ENCODE results near the gene TCEAL6. TPM values are rescaled to one million over a fixed set of nuclear protein-coding genes. Genes with fewer than 3 reads are reported as not detected.
"Not testable (repeated sequence)": the region's sequence is repeated elsewhere in the genome, so short reads cannot be mapped to it uniquely, and the experiment has no call there.

The TCEAL6 gene
- not detected in 2 replicates for total RNA-seq
- not detected in 2 replicates for polyA plus RNA-seq
- not detected in 2 replicates for polyA plus RNA-seq (2012)
- polyA minus RNA-seq (ENCODE audit: low replicate concordance), result not detected in 2 replicates

DNA sequence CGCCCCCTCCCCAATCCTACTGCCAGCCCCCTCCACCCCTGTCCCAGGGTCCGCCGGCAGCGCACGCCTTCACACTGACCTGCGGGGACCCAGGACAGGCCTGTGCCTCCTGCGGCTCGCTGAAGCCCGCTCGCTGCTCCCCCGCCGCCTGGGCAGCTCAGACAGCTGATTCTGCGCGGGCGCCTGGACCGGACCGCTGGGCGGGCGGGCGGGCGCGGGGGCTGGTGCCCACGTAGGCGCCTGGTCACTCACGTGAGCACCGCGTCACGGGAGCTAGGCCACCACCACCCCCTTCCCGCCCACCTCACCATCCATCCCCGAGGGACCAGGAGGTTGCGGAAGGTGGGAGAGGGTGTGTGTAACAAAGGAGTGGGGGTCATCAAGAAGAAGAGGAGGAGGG lies at the start of gene TCEAL6:
TSS of gene TCEAL6 (minus strand) at position 208 of the 400 bp plus-strand sequence.
- not testable (repeated sequence) for H3K79me2 ChIP-seq (ENCODE audit: control insufficient read depth, insufficient read depth, low read length); H3K4me3 ChIP-seq (replicated peaks in 1 of 4; ENCODE audit: control extremely low read depth in 1 of 4, insufficient read depth in 1 of 4, low read depth in 3 of 4, low read length in 4 of 4); H3K36me3 ChIP-seq (ENCODE audit: control insufficient read depth, insufficient read depth, low read length); H4K20me1 ChIP-seq (ENCODE audit: control insufficient read depth, extremely low read depth, insufficient read depth, low read length); H2AFZ ChIP-seq (ENCODE audit: low read length); H3K4me1 ChIP-seq (ENCODE audit: control insufficient read depth, extremely low read depth, insufficient read depth, low read length); H3K27me3 ChIP-seq (ENCODE audit: control insufficient read depth, insufficient read depth, low read length); H3K9ac ChIP-seq (ENCODE audit: insufficient read depth, low read length); H3K27ac ChIP-seq (ENCODE audit: insufficient read depth, low read length); H3K4me2 ChIP-seq (ENCODE audit: extremely low read depth, insufficient read depth, low read length); DNase-seq (ENCODE audit: low read depth in 2 of 2); H3K9me3 ChIP-seq (ENCODE audit: control insufficient read depth, insufficient read depth, low read depth, low read length)

- H3K4me3 ChIP-seq (replicated peaks in 1 of 4; ENCODE audit: control extremely low read depth in 1 of 4, insufficient read depth in 1 of 4, low read depth in 3 of 4, low read length in 4 of 4), result no peak overlapping the region
- H2AFZ ChIP-seq (ENCODE audit: low read length), result no peak overlapping the region
- no peaks in the 10 kb centered on the region for H3K36me3 ChIP-seq (ENCODE audit: control insufficient read depth, insufficient read depth, low read length)
- H3K27me3 ChIP-seq (ENCODE audit: control insufficient read depth, insufficient read depth, low read length), result no peaks in the 10 kb centered on the region
- H3K4me1 ChIP-seq (ENCODE audit: control insufficient read depth, extremely low read depth, insufficient read depth, low read length), result no peaks in the 10 kb centered on the region
- DNase-seq (ENCODE audit: low read depth in 2 of 2), result no peak
- H3K79me2 ChIP-seq (ENCODE audit: control insufficient read depth, insufficient read depth, low read length), result no peaks in the 10 kb centered on the region
- no peak overlapping the region for H3K4me2 ChIP-seq (ENCODE audit: extremely low read depth, insufficient read depth, low read length)
- no peak overlapping the region for H3K27ac ChIP-seq (ENCODE audit: insufficient read depth, low read length)
- no peak overlapping the region for H3K9ac ChIP-seq (ENCODE audit: insufficient read depth, low read length)
- TF ChIP-seq EZH2 (IDR thresholded peaks at IDR 0.05; ENCODE audit: low read length, missing control alignments), result no peak
- TF ChIP-seq, protein P1, sequence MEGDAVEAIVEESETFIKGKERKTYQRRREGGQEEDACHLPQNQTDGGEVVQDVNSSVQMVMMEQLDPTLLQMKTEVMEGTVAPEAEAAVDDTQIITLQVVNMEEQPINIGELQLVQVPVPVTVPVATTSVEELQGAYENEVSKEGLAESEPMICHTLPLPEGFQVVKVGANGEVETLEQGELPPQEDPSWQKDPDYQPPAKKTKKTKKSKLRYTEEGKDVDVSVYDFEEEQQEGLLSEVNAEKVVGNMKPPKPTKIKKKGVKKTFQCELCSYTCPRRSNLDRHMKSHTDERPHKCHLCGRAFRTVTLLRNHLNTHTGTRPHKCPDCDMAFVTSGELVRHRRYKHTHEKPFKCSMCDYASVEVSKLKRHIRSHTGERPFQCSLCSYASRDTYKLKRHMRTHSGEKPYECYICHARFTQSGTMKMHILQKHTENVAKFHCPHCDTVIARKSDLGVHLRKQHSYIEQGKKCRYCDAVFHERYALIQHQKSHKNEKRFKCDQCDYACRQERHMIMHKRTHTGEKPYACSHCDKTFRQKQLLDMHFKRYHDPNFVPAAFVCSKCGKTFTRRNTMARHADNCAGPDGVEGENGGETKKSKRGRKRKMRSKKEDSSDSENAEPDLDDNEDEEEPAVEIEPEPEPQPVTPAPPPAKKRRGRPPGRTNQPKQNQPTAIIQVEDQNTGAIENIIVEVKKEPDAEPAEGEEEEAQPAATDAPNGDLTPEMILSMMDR (conservative IDR thresholded peaks at IDR 0.05 in 1 of 2, IDR thresholded peaks at IDR 0.05 in 1 of 2; ENCODE audit: low read depth in 1 of 2, low read length in 2 of 2), result no peak
- no peaks in the 10 kb centered on the region for H4K20me1 ChIP-seq (ENCODE audit: control insufficient read depth, extremely low read depth, insufficient read depth, low read length)
- no peaks in the 10 kb centered on the region for H3K9me3 ChIP-seq (ENCODE audit: control insufficient read depth, insufficient read depth, low read depth, low read length)
Measured at GRCh38 chrX:102185967-102186720, 43.9 kb upstream of the TCEAL6 start.

DNA sequence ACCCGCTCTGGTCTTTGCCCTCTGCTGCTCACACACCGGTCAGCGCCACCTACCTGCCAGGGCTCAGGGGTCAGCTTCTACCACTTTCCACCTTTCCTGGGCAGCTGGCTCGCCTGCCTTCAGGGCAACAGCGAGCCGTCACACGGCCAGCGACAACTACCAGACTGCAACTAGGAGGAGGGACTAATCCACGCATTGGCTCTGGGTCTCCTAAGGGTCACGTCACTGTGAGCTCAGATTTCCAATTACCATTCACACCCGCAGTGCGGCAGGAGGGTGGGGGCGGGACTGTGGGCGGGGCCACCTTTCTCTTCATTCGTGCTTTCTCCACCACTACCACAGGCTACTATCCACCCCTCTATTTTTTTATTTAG lies 13.5 kb upstream of the TCEAL6 start, which contains the start of gene BEX5:
TSS of gene BEX5 (minus strand) at position 172 of the 374 bp plus-strand sequence. CDS start 1,712 bp downstream, outside the sequence.
- Histone ChIP-seq H3K4me3 (replicated peaks in 1 of 4; ENCODE audit: control extremely low read depth in 1 of 4, insufficient read depth in 1 of 4, low read depth in 3 of 4, low read length in 4 of 4) (peak within 1 kb of the TSS in 1 of 4 experiments; percentile 30), H3K4me2 (ENCODE audit: extremely low read depth, insufficient read depth, low read length) (no peak within 1 kb of the TSS), H4K20me1 (ENCODE audit: control insufficient read depth, extremely low read depth, insufficient read depth, low read length) (no peaks in the 10 kb centered on the region), H3K4me1 (ENCODE audit: control insufficient read depth, extremely low read depth, insufficient read depth, low read length) (no peaks in the 10 kb centered on the region), H3K36me3 (ENCODE audit: control insufficient read depth, insufficient read depth, low read length) (no peaks in the 10 kb centered on the region), H3K79me2 (ENCODE audit: control insufficient read depth, insufficient read depth, low read length) (no peaks in the 10 kb centered on the region), H3K9me3 (ENCODE audit: control insufficient read depth, insufficient read depth, low read depth, low read length) (no peaks in the 10 kb centered on the region), H3K27ac (ENCODE audit: insufficient read depth, low read length) (no peak within 1 kb of the TSS), H2AFZ (ENCODE audit: low read length) (no peak within 1 kb of the TSS), H3K27me3 (ENCODE audit: control insufficient read depth, insufficient read depth, low read length) (no peaks in the 10 kb centered on the region), H3K9ac (ENCODE audit: insufficient read depth, low read length) (no peak within 1 kb of the TSS)
- TF ChIP-seq, protein P1 (conservative IDR thresholded peaks at IDR 0.05 in 1 of 2, IDR thresholded peaks at IDR 0.05 in 1 of 2; ENCODE audit: low read depth in 1 of 2, low read length in 2 of 2), result no peak
- TF ChIP-seq EZH2 (IDR thresholded peaks at IDR 0.05; ENCODE audit: low read length, missing control alignments), result no peak
- no peak for DNase-seq (ENCODE audit: low read depth in 2 of 2)

Measured in fibroblast of lung (primary cell).